GM18867 (cell line): Measurements from ENCODE around the gene CCNK.

Source experiments
- ATAC-seq: cut with Tn5 transposase; IDR thresholded peaks from one replicate; pipeline ENCODE4 v1.9.1; 2021; ENCODE audit warnings: mild to moderate bottlenecking, moderate library complexity; ENCODE audit not compliant: unreplicated experiment

Gene CCNK

GRCh38 chr14:99518441-99519346 lies 37.5 kb downstream of the CCNK start:
- ATAC-seq: peak; percentile 67

- no peak for ATAC-seq
These were observed 38.2 kb downstream of the CCNK start for GRCh38 chr14:99519347-99519881.

DNA sequence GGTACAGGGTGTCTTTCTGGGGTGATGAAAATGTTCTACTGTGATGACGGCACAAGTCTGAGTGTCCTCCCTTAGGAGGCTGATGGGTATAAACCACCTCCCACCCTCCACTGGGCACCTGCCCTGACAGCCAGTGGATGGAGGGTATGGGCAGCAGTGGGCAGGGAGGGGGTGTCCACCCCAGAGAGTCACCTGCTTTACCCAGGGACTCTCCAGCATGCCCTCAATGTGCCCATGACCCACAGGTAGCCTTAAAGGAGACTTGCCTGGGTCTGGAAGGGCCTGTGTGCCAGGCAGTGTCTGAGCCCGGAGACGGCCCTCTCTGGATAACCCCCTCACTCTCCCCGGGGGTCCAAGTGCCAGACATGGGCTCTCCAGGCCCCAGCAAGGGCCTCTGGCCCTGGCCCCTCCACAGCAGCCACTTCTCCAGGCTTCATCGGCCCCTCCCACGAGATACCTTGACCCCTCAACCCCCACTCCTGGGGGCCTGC lies 38.8 kb downstream of the CCNK start:
- no peak for ATAC-seq

DNA sequence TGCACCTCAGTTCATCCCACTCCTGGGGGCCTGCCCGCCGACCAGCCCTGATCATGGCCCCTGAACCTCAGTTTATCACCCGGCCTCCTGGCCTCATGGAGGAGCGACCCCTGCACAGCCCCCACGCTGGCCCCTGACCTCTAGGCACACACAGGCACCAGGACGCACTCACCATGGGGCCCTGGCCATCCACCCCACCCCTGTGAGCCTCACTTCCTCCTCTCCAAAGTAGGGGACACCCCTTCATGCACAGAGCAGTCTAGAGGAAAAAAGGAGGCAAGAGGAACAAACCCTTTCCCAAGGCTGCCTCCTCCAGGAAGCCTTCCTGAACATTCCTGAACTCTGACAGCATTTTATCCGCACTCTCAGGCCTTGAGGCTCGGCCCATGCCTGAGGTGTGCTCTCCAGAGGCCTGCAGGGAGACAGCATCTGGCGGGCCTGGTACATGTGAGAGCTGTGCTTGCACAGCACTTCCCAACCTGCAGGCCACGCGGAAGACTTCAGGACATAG lies 39.4 kb downstream of the CCNK start:
- ATAC-seq: no peak

- ATAC-seq: no peak
These were observed 40.2 kb downstream of the CCNK start for GRCh38 chr14:99521176-99522024.

DNA sequence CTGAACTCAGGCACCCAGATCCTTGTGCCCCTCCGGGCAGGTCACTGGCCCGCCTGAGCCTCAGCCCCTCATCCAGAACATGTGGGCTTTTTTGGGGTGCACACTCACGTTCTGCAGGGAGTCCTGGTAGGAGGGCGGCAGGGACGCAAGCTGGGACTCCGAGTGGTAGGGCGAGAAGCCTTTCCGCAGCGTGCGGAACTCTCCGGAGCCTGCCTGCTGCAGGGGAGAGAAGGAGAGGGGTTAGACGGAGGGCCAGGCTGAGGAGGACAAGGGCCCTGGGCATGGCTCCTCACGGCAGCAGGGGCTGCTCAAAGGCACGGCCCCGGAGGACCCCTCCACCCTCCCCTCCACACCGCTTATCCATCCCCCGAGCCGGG lies 40.8 kb downstream of the CCNK start:
- no peak for ATAC-seq

GRCh38 chr14:99522457-99522891 lies 41.3 kb downstream of the CCNK start:
- no peak for ATAC-seq

- ATAC-seq: no peak
These were observed 41.9 kb downstream of the CCNK start for GRCh38 chr14:99522934-99523703.

GRCh38 chr14:99523704-99524055 lies 42.5 kb downstream of the CCNK start:
- ATAC-seq: no peak

DNA sequence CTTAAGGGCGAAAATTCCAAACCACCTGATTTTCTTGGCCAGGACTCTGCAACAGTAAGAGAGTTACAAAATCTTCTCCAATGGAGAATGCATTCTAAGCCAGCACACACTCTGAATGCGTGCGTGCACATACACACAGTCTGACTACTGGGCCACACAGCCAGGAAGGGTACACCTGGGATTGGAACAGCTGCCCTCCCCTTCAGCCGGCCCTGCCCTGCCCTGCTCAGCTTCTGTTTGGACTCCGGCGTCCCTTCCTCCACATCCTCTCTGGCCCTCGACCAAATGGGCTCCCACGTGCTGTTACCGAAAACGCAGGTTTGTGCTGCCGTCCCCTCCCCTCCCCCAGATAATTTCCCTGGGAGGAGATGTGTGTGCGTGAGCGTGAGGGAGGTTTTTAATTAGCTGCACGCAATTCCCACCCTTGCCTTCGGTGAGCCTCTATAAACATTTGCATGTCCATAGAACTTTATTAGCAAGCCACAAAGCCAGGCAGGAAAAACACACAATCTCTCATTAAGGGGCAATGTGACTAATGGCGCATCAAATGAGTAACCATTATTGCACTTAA lies 43.0 kb downstream of the CCNK start:
- ATAC-seq: no peak

DNA sequence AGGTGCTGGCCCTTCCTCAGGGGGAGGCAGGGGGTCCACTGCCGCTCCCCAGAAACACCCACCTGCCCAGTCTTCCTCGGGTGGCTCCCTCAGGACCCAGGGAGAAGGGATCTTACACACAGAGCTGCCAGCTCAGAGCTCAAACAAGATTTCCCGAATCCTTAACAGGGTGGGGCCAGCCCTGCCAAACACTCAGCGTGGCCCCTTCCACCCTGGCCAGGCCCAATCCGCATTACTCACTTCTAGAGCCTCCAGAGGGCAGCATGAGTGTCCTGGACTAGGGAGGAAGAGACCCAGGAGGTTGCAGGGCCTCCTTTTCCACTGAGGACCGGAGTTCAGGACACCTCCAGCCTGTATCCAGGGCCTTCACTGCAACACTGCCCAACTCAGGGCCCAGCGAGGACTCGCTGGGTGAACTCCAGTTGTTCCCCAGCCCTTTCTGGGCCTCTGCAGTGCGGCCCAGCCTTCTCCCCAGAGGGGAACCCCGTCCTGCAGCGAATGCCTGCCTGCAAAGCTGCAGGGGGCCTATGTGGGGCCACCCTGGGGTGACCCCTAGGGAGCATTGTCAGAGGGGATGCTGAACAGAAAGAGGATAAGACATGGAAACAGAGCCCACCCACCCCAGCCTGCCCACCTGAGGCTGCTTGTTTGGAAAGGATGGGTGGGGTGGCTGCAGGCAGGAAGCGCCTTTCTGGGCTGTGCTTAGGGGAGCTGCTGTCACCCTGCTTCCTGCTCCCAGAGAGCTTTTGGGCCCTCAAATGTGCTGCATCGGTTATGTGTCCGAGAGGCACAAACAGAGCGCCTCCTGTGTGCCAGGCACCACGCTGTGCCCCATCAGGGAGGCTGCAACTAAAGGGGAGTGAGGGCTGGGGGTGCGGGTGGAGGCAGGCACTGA lies 43.8 kb downstream of the CCNK start:
- ATAC-seq: no peak

DNA sequence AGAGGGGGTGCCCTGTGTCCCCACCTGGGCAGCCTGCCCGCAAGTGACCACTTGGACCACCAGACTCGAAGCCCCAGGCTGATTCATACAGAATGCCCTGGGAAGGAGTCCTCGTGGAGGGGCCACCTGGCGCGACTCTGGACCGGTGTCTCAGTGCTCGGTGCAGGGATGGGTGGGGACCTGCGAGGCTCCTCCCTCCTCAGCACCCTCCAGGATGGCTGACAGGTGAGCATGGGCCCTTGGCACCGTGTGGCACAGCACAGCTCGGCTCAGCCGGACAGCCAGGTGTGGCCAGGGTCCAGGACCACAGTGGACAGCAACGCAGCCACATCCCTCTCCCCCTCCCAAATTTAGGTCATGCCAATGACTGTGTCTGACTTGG lies 44.5 kb downstream of the CCNK start:
- ATAC-seq: no peak

DNA sequence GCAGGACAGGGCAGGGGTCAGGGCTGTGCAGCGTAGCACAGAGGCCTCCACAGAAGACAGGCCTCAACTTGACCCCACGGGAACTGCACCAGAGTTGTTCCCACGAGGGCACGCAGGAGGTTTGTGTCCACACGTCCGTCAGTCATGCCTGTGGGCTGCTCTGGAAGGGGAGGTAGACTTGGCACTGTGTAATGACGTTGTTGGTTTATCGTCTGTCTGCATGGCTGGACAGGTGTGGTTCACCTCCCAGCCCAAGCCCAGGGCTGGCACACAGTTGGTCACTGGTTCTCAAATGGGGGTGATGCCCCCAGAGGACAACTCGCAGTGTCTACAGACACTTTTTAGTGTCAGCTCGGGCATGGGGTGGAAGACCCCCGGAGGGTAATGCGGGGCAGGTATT lies 45.8 kb downstream of the CCNK start:
- ATAC-seq: no peak

DNA sequence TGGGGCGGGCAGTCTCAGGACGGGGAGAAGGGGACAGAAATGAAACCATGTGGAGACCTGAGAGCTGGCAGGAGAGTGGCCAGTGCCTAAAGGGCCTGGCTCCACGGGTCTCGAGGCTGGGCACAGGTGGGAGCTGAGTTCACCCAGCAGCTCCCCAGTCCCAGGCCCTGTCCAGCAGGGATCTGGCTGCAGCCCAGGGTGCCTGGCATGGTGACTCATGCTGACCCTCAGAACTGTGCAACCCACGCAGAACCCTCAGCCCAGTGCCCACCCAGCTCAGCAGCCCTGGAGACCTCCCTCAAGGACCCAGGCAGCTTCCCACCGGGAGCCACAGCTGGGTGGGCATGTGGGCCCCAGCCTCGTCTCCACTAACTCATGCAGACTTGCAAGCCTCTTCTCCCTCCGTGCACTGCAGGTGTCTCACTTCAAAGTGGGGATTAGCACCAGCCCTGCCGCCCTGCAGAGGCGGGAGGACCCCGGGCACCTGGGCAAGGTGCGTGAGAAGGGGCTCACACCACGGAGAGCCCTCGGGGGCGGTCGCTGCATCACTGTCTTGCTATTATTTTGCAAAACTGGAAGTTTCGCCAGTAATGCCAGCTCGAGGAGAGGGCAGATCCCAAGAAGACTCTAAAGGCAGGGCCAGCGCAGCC lies 46.3 kb downstream of the CCNK start:
- no peak for ATAC-seq

DNA sequence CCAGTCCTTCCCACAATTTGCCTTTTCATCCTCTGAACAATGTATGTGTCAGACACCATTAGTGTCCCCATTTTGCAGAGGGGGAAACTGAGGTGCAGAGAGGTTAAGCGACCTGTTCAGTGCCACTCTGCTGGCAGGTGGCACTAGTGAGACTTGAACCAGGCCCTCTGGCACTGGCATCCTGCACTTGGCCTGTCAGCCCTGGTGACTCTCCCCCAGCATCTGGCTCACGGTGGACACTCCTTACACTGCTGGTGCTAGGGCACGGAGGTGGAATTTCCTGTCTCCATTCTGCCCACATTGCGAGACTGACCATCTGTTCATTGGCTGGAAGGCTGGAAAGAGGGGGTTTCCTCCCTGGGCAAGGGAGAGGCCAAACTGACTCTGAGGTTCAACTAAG lies 48.7 kb downstream of the CCNK start:
- no peak for ATAC-seq

- no peak for ATAC-seq
These were observed 49.4 kb downstream of the CCNK start for GRCh38 chr14:99530407-99531155.

DNA sequence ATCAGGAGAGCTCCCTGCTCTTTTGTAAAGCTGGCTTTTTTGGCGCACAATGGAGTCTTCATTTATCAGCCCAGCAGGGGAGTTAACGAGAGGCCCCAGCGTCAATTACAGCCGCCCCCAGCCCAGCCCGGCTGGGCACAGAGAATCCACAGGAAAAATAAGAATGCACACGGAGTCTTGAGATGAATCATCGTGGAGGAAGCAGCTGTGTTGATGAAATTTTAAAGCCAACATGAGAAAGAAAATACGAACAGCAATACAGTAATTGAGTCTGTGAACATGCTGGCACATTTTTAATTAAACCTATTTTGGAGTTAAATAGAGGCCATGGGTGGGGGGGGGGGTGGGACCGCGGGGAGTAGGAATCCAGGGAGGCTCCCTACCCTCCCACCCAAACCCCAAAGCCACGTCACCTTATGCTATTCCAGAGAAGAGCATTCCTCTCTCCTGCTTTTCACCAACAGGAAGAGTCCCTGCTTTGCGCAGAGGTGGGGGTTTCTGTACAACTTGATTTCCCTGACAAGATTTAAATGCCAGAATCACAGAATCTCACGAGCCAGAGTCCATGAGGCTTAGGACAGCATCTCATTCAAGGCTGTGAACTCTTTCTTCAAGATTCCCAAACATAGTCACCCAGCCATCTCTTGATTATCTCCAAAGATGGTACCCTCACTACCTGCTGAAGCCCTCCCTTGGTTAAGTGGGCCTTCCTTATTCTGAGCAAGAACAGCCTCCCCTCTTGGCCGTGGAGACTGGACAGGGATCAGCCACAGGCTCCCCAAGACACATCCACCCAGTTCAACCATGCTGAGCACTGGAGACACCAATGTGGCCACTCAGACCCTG lies 50.3 kb downstream of the CCNK start:
- no peak for ATAC-seq
